Stimulated activated CD8-positive, alpha-beta memory T cell treated with anti-CD3 and anti-CD28 coated beads, Interleukin-15, amount 100 ng/mL, for 1 hour (primary cell): ENCODE results near the gene GPRC5D.

Experiments
- DNase-seq: peaks from one replicate; pipeline ENCODE4 v3.0.0-alpha.2; 2020; ENCODE audit warnings: low read depth

GPRC5D gene

GRCh38 chr12:12952036-12952435 lies at the start of gene GPRC5D:
Gene GPRC5D (minus strand): TSS chr12:12952170. CDS start chr12:12950384, 1,786 bp downstream.
- DNase-seq, result no peak

DNA sequence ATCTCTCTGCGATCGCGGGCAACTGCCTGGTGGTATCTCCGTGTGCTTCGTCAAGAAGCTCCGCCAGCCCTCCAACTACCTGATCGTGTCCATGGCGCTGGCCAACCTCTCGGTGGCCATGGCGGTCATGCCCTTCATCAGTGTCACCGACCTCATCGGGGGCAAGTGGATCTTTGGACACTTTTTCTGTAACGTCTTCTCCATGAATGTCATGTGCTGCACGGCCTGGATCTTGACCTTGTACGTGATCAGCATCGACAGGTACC lies 49.7 kb upstream of the GPRC5D start:
- no peak for DNase-seq

DNA sequence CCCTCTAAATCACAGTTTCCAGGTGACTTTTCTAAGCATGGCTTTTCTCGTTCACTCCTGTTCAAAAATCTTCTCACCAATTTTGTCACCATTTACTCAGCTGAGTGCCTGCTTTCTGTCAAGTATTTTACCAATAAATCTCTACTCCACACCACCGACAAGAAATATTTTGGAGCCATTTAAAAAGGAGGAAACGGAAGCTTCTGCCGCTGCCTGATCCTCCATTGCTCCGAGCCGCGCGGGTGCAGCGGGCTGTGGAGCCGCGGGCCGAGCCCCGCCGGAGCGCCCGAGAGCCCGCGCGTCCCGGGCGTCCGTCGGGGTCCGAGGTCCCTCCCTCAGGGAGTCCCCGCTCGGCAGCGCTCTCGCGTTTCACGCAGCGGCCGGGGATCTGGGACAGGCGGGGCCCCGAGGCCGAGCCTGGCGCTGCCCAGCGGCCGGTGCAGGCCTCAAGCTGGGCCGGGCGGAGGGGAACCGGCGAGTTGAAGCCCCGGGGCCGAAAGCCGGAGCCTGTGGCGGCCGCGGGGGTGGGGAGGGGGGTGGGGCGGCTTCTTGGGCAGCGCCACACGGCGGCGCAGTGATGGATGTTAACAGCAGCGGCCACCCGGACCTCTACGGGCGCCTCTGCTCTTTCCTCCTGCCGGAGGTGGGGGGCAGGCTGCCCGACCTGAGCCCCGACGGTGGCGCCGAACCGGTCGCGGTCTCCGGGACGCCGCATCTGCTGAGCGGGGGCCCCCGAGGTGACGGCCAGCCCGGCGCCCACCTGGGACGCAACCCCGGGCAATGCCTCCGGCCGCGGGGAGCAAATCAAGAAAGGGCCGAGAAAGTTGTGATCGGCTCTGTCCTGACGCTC lies 49.2 kb upstream of the GPRC5D start:
- DNase-seq, result no peak

GRCh38 chr12:13000616-13000924 lies 48.6 kb upstream of the GPRC5D start:
- DNase-seq, result no peak

GRCh38 chr12:12999959-13000615 lies 48.1 kb upstream of the GPRC5D start, which contains the start of gene HEBP1:
Gene HEBP1 (minus strand): TSS chr12:13000265. CDS start chr12:13000114, 151 bp downstream.
- peak; percentile 97 for DNase-seq

- DNase-seq, result no peak
Observed at GRCh38 chr12:12999271-12999958, 47.4 kb upstream of the GPRC5D start.

DNA sequence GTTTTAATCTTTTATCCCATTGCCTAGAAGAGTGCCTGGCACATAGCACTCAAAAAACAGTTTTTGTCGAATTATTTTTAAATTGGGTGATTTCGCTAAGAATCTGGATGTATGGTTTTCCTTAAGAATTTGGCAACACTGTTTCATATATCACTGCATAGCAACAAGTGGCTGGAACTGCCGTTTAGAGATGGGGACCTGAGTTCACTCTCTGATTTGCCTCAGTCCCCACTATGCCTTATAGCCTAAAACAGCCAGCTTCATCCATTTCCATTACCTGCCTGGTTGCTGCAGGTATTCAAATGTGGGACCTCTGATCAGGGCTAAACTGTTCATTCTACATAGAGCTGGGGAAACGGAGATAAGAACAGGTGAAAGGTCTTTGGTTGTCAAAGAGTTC lies 46.3 kb upstream of the GPRC5D start:
- no peak for DNase-seq

GRCh38 chr12:12997734-12998133 lies 45.8 kb upstream of the GPRC5D start:
- no peak for DNase-seq

- no peak for DNase-seq
Observed at GRCh38 chr12:12997156-12997555, 45.2 kb upstream of the GPRC5D start.

DNA sequence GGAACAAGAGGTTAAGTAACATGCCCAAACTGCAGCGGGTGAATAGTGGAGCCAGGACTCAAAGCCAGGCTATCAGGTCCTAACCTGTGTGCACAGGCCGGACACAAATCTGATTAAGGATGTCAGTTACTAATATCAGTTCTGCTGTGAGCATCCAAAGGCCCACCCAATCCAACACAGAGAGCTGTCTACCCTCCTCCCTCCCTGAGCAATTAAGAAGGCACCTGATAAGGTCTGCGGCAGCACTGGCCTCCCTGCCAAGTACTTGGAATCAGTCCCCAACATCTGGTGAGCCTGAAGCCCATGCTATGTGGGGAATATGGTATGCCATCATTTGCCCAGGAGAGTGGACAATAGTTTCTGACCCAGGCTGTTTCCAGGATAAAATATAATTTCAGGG lies 44.2 kb upstream of the GPRC5D start:
- DNase-seq, result no peak

- no peak for DNase-seq
Observed at GRCh38 chr12:12995088-12995487, 43.1 kb upstream of the GPRC5D start.

GRCh38 chr12:12993367-12993766 lies 41.4 kb upstream of the GPRC5D start:
- no peak for DNase-seq

GRCh38 chr12:12992418-12993130 lies 40.6 kb upstream of the GPRC5D start:
- no peak for DNase-seq

DNA sequence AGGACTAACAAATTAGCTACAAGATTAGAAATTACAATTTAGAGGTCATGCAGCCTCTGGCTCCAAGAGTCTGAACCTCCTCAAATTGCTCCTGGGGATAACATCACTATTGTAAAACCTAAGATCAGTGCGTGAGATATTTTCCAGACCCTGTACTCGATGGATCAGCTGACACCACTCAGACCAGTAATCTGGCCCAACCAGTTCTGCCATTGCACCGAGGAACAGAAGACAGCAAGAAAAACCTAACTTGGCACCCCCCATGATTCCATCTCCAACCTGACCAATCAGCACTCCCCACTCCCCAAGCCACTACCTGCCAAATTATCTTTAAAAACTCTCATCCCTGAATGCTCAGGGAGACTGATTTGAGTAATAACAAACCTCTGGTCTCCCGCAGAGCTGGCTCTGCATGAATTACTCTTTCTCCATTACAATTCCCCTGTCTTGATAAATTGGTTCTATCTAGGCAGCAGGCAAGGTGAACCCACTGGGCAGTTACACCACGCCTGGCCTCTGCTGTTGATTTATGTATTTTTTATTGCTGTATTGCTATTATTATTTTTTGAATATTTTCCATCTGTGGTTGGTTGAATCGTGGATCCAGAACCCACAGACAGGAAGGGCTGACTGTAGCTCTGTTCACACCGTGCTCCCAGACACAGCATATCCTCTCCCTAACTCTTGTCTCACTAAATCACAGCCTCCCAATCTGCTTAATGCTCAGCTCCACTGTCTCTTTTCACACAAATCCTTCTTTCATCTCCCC lies 38.9 kb upstream of the GPRC5D start:
- DNase-seq, result no peak

DNA sequence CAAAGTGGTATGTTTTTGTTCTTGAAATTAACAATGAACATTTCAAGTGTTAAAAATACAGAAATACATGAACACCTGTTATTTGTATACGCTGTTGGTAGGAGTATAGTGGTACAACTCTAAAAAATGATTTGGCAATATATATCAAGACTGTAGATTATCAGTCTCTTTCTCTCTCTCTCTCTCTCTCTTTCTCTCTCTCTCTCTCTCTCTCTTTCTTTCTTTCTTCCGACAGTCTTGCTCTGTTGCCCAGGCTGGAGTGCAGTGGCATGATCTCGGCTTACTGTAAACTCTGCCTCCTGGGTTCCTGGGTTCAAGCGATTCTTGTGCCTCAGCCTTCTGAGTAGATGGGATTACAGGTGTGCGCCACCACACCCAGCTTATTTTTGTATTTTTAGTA lies 35.5 kb upstream of the GPRC5D start:
- DNase-seq, result no peak

GRCh38 chr12:12986775-12987331 lies 34.9 kb upstream of the GPRC5D start:
- no peak for DNase-seq

DNA sequence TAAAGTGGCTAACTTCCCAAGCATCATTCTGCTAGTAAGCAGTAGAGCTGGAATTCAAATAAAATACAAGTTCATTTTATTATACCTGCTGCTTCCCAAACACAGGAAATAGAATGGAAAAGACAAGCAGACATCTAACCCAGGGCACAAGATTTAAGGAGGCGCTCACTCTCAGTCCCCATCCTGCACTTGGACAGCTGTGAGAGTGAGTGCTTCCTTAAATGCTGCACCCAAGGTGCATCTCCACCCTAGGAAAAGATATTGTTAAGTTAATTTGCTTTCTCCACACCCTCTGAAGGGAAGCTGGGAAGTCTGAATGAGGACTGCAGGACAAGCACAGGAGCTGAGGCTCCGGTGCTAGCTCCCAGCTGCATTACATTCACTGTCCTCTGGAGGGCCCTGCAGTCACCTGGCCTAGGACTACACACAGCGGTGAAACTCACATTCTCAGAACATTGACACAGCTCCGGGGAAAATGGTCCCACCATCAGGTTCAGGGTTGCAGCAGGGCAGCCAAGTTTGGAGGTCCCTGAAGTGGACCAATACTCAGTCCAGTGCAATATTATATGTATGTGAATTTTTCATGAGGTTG lies 33.9 kb upstream of the GPRC5D start:
- no peak for DNase-seq

GRCh38 chr12:12984149-12984548 lies 32.2 kb upstream of the GPRC5D start:
- DNase-seq, result no peak

- DNase-seq, result no peak
Observed at GRCh38 chr12:12983420-12984035, 31.6 kb upstream of the GPRC5D start.

- no peak for DNase-seq
Observed at GRCh38 chr12:12982331-12982730, 30.4 kb upstream of the GPRC5D start.
